Stimulated activated CD8-positive, alpha-beta memory T cell treated with anti-CD3 and anti-CD28 coated beads, Interleukin-4, amount 100 ng/mL, for 4 hours (primary cell): Measurements from ENCODE around the gene XXYLT1.
"Not testable (repeated sequence)": the region's sequence is repeated elsewhere in the genome, so short reads cannot be mapped to it uniquely, and the experiment has no call there.

Experiments
- DNase-seq, 2 donors: peaks; one replicate each; pipeline ENCODE4 v3.0.0-alpha.2; 2020; ENCODE audit warnings: low read depth in 2 of 2, low spot score in 1 of 2

Gene XXYLT1

DNA sequence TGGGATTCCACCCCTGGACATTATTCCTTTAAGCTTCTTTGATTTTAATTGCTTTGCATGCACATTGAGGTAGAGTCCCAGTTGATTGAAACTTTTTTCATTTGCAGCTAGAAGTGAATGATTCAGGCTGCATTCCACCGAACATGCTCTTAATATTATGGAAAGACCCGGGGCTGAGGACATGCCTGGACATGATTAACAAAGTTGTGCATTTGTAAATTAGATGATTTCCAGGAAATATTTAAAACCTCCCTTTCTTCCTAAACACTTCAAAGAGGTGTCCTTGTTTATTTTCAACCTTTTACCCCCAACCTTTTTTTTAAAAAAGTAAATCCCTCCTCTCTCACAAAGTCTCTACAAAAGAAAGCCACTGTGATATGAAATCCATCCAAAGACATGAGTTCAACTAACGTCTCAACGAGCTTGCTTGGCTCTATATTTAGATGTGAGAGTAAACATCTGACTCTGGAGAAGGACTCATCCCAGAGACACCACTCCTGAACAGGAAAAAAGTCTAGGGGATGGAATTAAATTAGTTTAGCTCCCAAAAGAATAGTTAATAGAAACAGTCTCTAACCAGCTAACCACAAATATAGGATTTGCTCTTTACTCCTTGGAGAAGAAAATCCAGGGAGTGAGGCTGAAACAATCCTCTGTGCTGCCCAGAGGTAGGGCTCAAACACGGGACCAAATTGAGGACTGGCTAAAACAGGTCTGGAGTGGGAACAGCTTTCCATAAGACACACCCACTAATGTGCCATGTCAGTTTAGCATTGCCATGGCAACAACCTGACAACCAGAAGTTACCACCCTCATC, 83.1 kb downstream of the XXYLT1 start:
- DNase-seq: no peak

DNA sequence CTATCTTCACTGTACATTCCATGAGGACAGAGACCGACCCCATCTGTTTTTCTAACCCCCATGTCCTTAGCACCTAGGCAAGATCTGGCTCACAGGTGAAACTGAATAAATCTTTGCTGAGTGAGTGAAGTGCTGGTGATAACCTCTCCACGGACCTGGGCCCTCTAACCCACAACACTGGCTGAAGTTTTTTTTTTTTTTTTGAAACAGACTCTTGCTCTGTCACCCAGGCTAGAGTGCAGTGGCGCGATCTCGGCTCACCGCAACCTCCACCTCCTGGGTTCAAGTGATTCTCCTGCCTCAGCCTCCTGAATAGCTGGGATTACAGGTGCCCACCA, 84.3 kb downstream of the XXYLT1 start:
- DNase-seq: not testable (repeated sequence)

DNA sequence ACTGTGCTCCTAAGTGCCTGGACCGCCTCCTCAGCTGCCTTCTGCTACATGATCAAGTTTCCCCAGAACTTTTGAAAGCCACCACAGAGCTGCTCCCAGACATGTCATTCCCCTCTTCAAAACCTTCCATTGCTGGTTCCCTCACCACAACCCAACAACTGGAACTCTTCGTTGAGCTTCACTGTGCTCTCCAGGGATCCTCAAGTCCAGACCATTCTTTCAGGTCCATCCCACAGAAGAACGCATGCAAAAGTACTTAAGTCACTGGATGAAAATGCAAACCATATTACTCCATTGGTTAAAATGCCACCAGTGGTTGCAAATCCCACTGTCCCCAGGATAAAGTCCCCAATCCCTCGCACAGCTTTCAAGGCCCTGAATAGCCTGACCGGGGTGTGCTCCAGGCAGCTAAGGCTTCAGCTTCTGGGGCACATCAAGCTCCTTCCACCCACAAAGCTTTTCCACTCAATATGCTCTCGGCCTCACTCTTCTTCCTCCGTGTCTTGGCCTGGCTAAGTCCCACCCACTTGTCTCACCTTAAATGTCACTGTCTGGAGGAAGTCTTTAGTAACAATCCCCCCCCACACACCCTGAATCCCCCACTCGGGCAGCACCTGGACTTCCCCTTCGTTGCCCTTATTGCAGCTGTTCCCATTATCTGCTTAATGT, 84.8 kb downstream of the XXYLT1 start:
- no peak for DNase-seq

DNA sequence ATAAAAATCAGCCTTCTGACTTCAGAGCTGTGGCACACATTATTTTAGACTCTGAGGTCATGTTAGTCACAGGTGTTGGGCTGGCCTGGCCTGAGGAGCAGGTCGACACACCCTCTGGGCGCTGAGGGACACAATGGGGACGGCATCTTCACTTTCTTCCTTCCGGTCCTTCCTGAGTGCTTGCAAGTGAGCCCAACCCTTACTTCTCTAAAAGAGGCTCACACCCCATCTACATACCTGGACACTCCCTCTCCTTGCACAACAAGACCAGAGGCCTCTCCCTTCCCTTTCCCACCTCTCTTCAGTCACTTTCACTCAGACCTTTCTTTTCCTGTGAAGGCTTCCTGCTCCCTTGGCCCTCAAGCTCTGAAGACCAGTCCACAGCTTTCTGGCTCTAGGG, 85.4 kb downstream of the XXYLT1 start:
- no peak for DNase-seq

DNA sequence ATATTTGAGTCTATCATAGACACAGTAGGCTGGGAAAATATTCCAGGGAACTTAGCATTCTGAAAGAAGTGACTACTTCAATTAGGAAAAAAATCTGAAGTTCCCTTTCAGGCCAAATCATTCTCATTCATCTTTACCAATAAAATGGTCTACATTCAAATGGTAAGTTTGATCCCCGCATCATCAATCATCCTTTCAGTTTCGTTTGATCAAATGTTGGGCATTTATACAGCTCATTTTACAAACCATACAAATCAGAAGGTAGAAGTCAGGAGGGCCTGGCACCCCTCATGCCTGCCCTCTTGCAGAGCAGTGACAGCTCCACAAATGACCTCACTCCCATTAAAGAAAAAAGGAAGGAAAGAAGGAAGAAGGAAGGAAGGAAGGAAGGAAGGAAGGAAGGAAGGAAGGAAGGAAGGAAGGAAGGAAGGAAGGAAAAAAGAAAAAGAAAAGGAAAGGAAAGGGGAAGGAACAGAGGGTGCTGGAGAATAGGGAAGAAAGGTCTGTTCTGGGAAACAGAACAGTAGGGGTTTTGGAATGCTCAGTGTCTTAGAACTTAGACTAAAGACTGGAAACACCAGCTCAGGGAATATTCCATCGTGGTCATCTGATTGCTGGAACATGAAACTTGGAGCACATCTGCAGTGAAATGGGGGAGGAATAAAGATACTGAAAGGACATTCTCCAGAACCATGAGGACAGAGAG, 86.1 kb downstream of the XXYLT1 start:
- DNase-seq: no peak

DNA sequence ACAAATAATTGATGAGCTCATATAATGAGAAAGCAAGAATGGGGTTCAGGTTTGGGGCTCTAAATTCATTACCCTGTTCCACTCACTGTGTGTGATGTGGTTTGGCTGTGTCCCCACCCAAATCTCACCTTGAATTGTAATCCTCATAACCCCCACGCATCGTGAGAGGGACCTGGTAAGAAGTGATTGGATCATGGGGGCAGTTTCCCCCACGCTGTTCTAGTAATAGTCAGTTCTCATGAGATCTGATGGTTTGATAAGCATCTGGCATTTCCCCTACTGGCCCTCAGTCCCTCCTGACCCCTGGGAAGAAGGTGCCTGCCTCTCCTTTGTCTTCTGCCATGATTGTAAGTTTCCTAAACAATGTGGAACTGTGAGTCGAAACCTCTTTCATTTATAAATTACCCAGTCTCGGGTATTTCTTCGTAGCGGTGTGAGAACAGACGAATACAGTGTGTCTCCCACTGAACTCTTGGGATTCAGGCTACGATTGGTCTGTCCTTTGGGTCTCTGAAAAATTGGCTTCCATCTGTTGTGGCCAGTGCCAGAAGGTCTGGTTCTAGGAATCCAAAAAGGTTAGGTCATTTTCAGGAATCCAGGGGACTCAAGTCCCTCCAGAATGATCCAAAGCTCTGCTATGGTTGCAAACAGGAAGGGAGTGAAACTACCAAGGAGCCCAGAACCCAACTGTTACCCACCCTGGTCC, 87.7 kb downstream of the XXYLT1 start:
- DNase-seq: no peak

DNA sequence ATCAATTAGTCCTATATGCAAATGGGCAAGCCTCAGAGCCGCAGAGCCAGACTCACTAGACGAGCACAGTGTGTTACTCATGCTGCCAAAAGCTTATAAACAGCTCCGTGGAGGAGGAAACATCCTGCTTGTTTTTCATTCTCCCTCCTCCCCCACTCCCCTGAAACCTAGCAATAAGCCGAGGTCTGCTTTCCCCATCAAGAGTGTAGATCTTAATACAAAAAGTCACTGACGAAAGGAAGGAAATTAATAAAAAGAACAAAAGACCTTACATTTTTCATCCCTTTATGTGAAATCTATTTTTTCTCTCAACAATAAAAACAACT, 88.5 kb downstream of the XXYLT1 start:
- DNase-seq: no peak

DNA sequence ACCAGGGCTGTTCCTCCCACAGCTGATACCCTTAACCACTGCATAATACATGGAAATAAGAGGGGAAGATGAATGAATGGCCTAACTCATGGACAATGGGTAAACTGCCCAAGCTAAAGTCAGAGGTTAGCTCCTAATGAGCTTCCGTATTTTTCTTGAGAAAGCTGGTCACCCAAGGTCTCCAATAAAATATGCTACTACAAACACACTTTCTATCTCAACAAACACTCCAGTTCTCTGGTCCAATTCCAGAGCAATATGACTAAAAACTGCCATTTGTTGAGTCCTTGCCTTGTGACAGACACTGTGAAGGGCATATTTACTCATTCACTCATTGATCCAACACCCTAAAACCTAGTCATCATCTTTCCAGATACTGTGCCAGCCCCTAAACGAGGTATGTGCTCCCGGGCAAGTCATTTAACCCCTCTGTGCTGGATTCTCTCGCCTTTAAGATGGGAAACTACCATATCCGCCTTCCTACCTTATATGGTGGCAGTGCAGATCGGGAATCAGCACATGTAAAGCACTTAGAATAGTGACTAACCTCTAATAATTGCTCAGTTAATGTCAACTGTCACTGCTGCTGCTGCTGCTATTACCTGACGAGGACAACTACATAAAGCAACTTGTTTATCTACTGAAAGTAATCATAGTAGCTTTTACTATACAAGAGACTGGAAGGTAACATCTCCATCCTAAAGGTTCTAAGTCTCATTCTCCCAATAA, 89.1 kb downstream of the XXYLT1 start:
- DNase-seq: no peak

DNA sequence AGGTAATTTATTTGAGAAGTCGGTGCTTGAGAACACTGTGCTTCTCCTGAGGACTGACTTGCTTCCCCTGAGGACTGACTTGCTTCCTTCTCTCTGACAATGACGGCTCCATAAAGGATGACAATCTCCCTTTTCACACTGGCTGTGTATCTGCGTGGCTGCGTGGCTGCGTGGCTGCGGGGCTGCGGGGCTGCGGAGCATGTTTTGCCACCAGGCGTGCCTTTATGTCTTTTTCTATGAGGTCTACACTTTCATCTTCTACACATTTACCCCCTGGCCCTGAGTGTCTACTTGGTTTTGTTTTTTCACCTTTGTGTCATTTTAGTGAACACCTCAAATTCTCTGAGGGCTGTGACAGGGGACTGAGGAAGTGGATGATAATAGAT, 89.9 kb downstream of the XXYLT1 start:
- DNase-seq: no peak

DNA sequence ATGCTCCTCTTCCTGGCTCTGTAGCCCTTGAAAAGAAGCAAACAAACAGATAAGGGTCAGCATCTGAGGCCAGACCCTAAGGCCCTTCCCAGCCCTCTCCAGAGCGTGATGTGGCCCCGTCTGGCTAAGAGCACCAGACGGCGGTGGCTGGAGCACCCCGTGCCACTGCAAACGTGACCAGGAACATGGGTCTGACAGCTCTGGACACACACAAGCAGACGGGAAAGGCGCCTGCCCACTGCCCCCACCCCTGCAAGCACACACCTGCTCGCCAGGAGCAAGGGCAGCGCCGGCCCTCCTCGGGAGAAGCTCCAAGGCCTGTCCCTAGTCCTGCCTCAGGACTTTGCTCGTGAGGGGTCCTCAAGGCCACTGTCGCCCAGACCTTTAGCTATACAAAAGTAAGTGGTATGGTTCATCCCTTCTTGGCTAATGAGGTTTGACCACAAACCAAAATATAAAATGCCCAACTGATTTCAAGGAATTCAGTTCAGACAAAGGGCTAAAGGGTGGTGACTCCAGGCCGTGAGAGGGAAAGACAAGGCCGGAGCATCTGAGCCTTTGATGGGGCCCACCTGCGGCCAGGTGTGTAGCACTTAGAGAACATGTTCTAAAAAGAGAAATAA, 90.4 kb downstream of the XXYLT1 start:
- no peak for DNase-seq

DNA sequence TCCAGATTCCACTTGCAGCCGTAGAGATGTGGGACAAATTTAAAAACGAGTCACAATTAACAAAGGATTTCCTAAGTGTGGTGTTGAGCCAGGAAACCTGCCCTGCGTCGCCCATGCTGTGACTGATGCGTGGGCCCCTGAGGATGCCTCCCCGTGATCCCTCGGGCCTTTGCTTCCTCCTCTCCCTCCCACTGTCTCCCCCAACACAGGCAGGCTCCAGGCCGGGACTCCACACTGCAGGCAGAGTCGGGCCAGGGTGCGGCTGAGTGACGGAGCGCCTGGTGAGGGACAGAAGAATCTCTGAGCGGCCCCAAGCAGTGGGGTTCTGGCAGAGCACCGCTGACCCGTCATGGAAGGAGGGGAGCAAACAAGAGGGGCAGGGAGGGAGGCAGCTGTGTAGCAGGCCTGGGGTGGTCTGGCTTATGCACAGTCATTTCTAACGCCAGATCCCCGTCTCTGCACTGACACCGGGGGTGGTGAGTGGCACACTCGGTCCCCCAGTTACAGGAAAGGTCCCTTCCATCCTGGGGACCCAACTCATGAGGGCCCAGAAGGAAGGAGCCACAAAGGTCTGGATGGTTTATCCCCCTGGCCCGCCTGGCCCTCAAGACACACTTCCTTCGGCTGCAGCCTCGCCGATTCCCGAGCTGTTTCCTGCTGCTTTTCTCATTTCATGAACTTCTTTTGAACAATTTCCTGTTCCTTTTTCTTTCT, 91.0 kb downstream of the XXYLT1 start:
- DNase-seq: no peak

DNA sequence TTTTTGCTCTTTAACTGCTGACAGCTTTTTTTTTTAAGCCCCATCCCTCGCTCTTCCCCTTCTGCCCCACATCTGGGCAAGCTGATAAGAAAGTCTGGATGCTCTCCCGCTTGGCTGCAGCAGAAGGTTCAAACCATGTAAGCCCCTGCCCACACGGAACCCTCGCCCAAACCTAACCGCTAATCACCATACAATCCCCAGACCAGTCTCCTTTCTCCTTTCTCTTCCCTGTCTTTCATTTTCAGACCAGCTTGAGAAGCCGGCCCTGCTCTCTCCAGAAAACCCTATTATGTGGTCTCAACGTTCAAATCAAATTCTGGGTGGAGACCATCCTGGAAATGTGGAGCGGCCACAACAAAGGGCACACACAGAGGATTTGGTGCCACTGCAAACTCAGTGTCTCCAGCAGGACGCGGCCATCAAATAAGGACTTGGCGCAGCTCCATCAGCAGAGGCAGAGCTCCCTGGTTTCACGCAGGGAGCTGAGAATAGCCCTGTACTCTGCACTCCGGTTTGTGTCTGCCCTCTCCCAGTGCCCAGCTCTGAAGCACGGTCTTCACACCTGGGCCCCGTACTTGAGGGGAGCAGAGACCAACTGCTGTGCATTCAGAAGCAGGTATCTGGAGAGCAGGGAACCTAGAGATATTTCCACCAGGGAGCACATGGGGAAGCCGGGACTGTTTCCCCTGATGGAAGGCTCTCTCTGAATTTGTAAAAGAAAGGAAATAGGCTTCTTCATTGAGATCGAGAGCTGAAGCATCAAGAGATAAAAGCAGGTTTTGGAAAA, 92.6 kb downstream of the XXYLT1 start:
- no peak for DNase-seq

DNA sequence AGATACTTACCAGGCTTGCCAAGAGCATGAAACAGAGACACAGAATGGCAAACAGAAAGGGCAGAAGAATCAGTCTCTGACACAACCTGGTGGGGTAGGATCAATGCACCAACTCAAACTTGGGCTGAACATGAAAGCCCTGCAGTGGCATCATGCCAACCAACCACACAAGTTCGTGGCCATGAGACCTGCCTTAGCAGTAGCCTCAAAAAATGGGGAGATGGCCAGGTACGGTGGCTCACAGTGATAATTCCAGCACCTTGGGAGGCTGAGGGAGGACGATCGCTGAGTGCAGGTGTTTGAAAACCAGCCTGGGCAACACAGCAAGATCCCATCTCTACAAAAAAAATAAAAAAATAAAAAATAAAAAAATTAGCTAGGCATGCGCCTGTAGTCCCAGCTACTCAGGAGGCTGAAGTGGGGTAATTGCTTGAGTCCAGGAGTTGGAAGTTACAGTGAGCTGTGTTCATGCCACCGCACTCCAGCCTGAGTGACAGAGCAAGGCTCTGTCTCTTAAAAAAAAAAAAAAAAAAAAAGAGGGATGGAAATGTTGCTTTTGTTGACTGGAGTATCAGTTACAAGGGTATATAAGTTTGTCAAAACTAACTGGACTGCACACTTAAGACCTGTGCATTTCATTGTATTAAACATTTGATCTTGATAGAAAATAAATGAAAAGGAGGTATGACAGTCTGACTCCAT, 93.4 kb downstream of the XXYLT1 start:
- DNase-seq: no peak

DNA sequence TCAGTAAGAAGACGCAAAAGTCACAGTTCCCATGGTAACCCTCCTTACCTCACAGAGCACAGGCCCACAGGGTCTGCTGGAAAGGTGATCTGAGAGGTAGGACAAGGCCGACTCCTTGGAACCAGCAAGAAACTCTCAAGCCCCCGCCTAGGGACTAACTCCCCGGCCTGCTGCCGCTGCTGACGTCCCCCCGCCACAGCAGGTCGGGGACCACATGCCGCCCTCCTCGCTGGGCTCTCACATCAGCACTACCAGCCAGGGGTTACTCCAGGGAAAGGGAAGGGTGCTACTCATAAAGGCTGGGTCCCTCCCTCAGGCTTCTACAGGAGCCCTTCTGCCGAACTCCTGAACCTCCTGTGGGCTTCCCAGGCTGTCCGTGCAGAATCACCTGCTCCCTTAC, 94.2 kb downstream of the XXYLT1 start:
- no peak for DNase-seq

DNA sequence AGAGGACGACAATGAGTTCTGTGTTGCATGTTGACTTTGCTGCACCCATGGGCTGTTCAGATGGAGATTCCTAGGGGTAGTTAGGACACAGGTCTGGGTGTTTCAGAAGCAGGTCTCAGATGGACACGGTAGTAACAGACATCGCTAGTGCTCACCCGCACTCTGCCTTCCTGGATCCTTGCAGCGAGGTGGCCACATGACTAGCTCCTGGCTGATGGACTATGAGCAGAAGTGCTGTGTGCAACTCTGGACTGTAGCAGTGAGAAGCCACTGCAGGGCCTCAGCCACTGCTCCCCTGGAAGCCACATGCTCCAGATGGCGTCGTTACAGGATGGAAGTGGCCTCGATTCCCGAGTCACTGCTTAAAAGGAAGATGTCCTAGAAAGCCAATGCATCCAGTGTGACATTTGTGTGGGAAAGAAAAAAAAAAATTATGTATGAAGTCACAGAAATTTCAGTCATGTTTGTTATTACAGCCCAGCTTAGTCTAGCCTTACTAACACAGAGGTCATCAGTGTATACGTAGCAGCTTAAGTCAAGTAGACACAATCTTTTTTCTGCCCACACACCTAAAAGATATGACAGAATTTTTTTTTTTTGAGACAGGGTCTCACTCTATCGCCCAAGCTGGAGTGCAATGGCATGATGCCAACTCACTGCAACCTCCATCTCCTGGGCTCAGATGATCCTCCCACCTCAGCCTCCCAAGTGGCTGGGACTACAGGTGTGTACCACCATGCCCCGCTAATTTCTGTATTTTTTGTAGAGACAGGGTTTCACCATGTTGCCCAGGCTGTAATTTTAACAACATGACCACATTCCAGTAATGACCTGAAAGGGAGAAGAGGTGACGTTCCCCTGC, 95.3 kb downstream of the XXYLT1 start:
- DNase-seq: no peak

DNA sequence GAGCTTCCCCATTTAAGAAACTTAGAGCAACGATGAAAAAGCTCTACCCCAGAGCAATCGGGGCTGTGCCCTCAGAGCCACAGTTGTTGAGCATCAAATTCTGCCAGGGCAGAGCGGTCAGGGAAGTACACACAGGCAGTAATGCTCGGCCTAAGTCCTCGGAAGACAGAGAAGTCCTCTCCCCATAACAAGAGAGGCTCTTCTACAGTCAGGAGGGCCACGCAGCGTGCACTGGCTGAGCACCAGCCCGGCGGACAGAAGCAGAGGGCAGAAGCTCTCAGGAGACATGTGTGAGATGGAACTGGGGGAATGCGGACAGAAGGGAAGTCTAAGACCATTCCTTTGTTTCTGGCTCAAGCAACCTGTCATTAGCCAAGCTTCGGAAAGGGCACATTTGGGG, 95.9 kb downstream of the XXYLT1 start:
- DNase-seq: no peak

DNA sequence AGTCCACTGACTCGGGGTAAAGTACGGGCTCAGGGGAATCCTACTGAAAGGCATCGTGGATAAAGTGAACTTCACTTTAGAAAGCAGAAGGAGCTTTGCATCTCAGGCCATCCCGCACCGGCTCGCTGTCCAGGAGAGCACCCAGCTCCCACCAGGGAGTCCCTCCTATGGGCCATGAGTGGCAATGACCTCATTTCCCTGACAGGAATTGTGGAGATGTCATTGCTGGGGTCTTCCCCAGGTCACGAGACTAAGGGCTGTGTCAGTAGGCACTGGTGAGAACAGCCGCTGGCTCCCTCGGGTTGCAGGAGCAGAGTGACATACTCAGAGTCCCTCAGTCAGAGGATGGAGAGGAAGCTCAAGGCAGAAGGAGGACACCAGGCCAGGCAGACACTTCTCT, 97.3 kb downstream of the XXYLT1 start:
- DNase-seq: no peak

DNA sequence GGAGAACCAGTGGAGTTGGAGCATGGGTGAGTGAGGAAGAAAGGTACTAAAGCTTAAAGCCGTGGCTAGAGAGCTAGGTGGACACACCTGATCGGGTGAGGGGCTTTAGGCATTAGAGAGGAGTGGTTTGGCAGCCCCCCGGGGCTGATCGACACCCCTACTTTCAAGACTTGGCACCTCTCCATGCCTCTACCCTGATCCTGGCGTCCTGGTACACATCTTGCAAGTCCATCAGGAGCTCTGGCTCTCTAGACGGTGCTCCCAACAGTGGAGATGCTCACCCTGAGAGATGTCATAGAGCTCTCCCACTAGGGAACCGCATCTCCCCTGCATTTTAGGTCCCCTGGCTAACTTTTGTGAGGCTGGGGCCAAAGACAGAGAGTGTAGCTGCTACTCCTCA, 98.1 kb downstream of the XXYLT1 start:
- no peak for DNase-seq
